ENCODE measurements around the gene TCEANC.
A peak's percentile ranks its signal among the peaks of the same experiment; 100 is the strongest.
"Not testable (repeated sequence)": the region's sequence is repeated elsewhere in the genome, so short reads cannot be mapped to it uniquely, and the experiment has no call there.

TCEANC gene

GRCh38 chrX:13652287-13652793 lies 601 bp upstream of the TCEANC start:
- no peak for DNase-seq

GRCh38 chrX:13654116-13654515 lies 1.2 kb downstream of the TCEANC start:
- intact Hi-C loops (cut with DNase I): no loop called here
- DNase-seq: no peak

More at GRCh38 chrX:13652287-13652793, 601 bp upstream of the TCEANC start:
- intact Hi-C loops (cut with DNase I): no loop called here

GRCh38 chrX:13655674-13656073 lies 2.7 kb downstream of the TCEANC start:
- intact Hi-C loops (cut with DNase I): loop anchor here (5.0 kb wide), 1 partner anchor 92 kb away; no protein-coding TSS in a partner anchor
- no peak for DNase-seq

- DNase-seq: peak in 7 of 42 donors; percentile 8 to 58 (median 45)
- intact Hi-C loops (cut with DNase I): loop anchor here (5.0 kb wide), 1 partner anchor 89 kb away; no protein-coding TSS in a partner anchor
These were observed 5.7 kb downstream of the TCEANC start for GRCh38 chrX:13658602-13659001.

- no peak for DNase-seq
- intact Hi-C loops (cut with DNase I): loop anchor here (5.0 kb wide), 1 partner anchor 88 kb away; no protein-coding TSS in a partner anchor
These were observed 6.1 kb downstream of the TCEANC start for GRCh38 chrX:13659063-13659462.

DNA sequence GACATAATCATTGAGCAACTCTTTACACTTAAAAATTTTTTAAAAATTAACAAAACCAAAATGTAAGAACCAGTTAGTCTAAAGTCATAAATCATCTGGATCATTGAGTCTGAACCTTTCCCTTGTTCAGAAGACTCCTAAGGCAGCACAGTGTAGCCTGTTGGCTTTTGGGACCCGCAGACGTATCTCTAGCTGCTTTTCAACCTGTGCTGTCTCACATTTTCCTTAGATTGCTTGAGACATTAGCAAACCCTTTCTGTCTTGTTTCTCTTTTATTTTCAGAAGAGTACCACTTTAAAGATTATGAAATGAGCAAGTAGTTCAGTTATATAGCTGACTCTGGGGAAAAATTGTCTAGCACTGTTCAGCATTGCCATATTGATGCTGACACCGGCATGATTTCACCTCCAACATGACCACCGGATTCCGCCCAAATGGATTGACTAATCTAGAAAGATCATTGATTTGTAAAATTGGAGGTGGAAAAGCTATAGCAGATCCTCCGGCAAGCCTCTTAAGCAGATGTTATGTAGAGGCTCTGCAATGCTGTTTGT lies 8.9 kb downstream of the TCEANC start:
- DNase-seq: no peak
- intact Hi-C loops (cut with DNase I): loop anchor here (5.0 kb wide), 1 partner anchor 370 kb away; no protein-coding TSS in a partner anchor

GRCh38 chrX:13662355-13662791 lies 9.4 kb downstream of the TCEANC start:
- no peak for DNase-seq
- intact Hi-C loops (cut with DNase I): loop anchor here (5.0 kb wide), 1 partner anchor 370 kb away; no protein-coding TSS in a partner anchor

DNA sequence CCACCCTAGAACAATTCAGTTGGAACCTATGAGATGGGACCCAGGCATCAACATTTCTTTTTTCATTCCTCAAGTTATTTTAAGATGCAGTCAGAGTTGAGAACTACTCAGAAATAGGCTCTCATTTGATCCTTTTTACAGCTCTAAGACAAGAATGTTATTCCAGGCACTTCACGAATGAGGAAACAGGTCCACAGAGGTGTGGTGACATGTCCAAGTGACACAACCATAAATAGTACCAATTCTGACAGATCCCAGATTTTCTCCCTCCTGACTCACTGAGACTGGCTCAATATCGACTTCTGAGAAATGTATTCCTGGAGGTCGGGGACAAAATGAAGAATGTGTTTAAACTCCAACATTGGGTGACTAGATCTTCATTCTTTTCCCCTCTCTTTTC lies 11.1 kb downstream of the TCEANC start:
- intact Hi-C loops (cut with DNase I): loop anchor here (5.0 kb wide), 1 partner anchor 368 kb away; no protein-coding TSS in a partner anchor

DNA sequence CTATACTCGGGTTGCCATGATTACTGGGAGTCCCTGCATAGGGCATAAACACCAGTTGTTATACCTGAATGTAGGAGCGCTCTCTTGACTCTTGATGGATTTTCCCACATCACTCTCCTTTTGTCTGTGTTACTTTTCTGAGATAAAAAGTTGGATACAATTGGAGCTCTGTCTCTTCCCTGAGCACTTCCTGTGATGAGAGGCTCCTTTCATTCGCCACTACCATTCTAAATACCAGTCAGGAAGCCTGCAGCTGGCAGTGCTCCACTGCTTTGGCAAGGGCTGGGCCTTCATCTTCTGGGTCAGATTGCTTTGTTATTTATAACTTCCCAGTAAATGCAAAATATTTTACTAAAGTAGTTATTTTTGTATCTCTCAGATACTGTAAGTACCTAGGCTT lies 13.9 kb downstream of the TCEANC start:
- DNase-seq: peak in 41 of 42 donors; percentile 17 to 83 (median 61)
- intact Hi-C loops (cut with DNase I): no loop called here

More for the DNA sequence above, 11.1 kb downstream of the TCEANC start:
- no peak for DNase-seq

GRCh38 chrX:13667919-13668318 lies 15.0 kb downstream of the TCEANC start:
- no peak for DNase-seq
- intact Hi-C loops (cut with DNase I): no loop called here

DNA sequence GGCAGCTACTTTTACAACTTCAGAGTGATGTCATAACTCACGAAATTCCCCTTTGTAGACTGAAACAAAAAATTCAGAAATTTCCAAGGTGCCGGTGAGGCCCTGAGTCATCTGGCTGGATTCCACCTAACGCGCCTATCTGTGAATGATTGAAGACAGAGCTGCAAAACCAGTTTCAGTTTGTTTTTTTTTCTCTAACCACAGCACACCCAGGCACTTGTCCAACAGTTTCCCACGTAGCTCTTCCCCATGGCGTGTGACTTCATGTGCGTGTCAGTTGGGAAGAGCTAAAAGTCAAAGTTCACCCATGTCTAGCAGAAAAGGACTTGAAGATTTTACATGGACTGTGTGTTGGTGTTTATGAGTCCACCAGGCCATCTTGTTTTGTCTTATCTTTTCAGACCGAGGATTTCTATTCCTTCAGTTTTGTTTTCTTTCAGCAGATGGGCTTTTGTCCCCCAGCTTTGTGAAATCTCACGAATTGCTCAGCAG lies 16.4 kb downstream of the TCEANC start:
- DNase-seq: no peak
- intact Hi-C loops (cut with DNase I): no loop called here

DNA sequence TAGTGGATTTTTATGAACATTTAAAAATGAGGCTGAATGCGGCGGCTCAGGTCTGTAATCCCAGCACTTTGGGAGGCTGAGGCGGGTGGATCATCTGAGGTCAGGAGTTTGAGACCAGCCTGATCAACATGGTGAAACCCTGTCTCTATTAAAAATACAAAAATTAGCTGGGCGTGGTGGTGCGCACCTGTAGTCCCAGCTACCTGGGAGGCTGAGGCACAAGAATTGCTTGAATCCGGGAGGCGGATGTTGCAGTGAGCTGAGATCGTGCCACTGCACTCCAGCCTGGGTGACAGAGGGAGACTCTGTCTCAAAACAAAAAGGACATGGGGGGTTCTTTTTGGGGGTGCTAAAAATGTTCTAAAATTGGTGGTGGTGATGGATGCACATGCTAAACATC lies 16.8 kb downstream of the TCEANC start:
- DNase-seq; intact Hi-C loops (cut with DNase I): not testable (repeated sequence)

DNA sequence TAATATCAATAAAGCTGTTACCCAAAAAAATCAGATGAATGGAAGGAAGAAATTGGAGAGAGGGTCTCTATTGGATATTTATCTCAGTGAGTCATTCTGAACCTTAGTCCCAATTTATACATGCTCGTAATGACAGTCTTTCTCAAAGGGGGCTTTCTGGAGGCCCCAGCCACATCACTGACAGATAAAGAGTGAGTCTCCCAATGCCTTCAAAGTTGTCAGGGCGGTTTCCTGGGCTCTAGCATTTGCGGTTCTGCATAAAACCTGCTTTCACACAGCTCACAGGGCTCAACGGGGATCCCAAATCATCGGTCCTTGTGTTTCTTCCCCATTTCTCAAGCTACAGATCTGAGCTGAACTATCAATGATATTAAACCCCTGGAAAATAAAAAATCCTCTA lies 17.3 kb downstream of the TCEANC start:
- DNase-seq: no peak
- intact Hi-C loops (cut with DNase I): no loop called here

DNA sequence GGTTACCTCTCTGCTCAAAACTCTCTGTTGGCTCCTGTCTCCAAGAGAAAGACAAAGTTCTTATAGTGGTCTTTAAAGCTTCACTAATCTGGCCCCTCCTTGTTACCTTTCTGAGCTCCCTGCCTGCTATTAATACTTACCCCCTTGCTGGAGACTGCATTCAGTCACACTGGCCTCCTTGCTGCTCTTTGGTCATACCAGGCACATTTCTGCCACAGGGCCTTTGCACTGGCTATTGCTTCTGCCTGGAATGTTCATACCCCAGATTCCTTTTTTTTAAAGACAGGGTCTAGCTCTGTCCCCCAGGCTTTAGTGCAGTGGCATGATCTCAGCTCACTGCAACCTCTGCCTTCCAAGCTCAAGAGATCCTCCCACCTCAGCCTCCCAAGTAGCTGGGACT lies 20.1 kb downstream of the TCEANC start:
- no peak for DNase-seq
- intact Hi-C loops (cut with DNase I): no loop called here

GRCh38 chrX:13676885-13677284 lies 23.9 kb downstream of the TCEANC start:
- intact Hi-C loops (cut with DNase I): no loop called here

GRCh38 chrX:13679700-13680099 lies 26.8 kb downstream of the TCEANC start:
- intact Hi-C loops (cut with DNase I); DNase-seq: not testable (repeated sequence)

More at GRCh38 chrX:13676885-13677284, 23.9 kb downstream of the TCEANC start:
- no peak for DNase-seq

DNA sequence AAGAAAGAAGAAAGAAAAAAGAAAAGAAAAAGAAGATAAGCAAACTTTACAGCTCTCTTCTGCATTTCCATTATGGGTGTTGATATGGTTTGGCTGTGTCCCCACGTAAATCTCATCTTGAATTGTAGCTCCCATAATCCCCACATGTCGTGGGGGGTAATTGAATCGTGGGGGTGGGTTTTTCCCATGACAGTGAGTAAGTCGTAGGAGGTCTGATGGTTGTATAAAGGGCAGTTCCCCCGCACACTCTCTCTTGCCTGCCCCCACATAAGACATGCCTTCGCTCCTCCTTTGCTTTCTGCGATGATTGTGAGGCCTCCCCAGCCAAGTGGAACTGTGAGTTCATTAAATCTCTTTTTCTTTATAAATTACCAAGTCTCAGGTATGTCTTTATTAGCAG lies 28.7 kb downstream of the TCEANC start:
- intact Hi-C loops (cut with DNase I): no loop called here
- peak in 16 of 42 donors; percentile 2 to 66 (median 21) for DNase-seq

GRCh38 chrX:13684361-13684760 lies 31.4 kb downstream of the TCEANC start:
- no peak for DNase-seq
- intact Hi-C loops (cut with DNase I): no loop called here

DNA sequence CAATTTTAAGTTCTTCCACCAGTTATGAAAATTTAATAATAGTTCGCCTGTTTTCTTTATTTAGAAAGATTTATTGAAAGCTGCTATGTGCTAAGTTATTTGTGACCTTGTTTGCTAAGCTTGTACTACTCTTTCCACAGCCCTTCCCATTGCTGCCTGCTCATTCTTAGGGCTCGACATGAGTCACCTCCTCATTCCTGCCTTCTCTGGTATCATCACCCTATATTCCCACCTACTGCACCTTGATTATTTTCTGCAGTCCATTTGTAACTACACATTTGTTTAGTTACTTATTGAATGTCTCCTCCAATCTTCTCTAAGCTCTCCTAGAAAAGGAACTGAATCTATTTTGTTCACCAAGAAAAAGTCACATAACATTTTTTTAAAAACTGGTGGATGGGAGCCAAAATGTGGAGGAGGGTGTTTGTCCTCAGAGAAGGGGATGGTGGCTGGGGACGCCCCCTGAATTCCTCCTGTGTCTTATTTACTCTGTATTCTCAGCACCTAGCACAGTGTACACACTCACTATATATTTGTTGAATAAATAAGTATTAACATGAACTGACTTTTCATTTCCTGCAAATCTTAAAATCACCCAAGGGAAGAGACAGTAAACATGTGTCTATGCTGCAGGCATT lies 32.3 kb downstream of the TCEANC start:
- intact Hi-C loops (cut with DNase I): no loop called here

GRCh38 chrX:13687203-13687602 lies 34.3 kb downstream of the TCEANC start:
- intact Hi-C loops (cut with DNase I): no loop called here
- DNase-seq: no peak

More for the DNA sequence above, 32.3 kb downstream of the TCEANC start:
- no peak for DNase-seq

Data from head of caudate nucleus (tissue), 42 donors.